GM18526 (cell line): ENCODE data around the gene H3-3A.

Experiments used
- POLR2A ChIP-seq: IDR thresholded peaks from 3 replicates; pipeline ENCODE4 v1.6.1; 2011; ENCODE audit not compliant: insufficient read length; ENCODE audit errors: extremely low read depth

H3-3A gene

GRCh38 chr1:226047495-226047894, 15.0 kb upstream of the H3-3A start:
- no peak for TF ChIP-seq POLR2A

DNA sequence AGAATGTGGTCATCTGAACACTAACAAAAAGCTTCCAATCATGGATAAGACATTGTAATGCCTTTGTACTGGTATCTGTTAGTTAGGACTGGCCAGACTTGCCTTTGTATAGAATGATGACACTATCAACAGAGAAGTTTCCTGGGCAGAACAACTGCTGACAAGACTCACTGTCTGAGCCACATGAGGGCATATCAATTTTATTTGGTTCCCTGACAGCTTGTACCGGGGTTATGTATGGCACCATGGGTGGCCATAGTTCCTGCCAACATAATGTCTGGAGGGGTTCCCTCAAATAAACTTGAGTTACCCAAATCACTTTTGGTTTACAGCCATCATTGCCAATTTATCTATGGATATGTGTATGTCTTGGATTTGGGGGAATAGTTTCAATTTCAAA, 13.6 kb upstream of the H3-3A start:
- TF ChIP-seq POLR2A: no peak

DNA sequence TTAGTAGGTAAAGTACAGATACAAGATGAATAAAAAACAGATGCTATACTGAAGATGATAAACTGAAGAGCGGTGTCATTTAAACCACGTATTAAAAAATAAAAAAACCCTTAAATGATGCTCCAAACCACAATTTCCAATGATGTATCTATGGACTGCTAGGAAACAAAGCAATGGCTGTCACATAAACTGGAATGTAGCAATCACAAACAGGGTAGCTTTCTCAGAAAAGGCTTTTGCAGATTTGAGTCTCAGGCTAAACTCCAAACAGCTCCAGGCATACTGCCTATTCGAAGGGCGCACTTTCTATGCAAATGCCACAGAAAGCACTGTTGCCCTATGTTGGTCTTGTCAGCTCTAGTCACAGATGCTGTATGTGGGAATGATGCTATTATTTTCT, 12.4 kb upstream of the H3-3A start:
- no peak for TF ChIP-seq POLR2A

DNA sequence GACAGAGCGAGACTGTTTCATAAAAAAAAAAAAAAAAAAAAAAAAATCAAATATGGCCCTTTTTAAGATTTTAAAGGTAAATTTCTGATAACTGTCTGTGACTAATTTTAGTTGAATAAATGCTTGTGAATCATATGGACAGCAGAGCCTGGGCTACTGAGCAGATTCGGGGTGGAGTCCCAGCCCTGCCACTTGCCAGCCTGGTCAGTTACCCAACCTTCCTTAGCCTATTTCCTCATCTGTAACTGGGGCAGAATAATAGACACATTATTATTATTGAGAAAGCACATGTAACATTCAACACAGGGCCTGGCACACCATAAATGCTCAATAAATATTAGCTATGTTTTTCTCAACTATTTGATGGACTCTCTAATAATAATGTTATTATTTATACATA, 11.2 kb upstream of the H3-3A start:
- TF ChIP-seq POLR2A: no peak

GRCh38 chr1:226052061-226052460, 10.5 kb upstream of the H3-3A start:
- TF ChIP-seq POLR2A: no peak

DNA sequence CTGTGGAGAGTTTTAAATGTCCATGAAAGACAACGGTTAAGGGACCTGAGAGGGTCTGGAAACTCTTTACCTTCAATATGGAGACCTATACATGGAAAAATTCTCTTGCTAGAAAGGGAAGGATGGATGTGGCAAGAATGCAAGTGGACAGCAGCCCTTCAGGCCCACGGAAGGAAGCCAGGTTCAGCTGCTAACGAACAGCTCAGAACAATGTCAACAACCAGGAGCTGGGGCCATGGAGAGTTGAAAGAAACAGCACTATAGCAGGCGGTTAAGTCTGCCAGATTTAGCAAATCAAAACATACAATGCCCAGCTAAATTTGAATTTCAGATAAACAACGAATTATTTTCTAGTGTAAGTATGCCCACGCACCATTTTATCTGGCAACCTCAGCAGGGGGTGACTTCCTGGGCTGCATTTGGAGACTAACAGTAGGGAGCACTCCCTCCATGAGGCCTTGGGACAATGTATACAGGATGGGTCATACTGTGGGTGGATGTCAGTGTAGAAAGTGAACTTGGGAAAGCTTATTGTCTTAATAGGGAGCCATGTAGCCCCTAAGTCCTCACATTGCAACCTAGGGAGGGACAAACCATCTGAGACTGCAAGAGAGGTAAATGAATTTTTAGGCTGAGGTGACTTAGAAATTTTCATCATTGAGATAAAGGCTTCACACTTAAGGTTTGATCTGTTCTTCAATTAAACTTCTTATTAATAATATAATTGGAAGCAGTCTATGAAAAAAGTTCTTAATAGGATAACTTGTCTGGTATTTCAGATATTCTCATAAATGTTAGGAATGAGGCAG, 7.8 kb upstream of the H3-3A start:
- TF ChIP-seq POLR2A: no peak

GRCh38 chr1:226059709-226060108, 2.8 kb upstream of the H3-3A start:
- TF ChIP-seq POLR2A: no peak

GRCh38 chr1:226060427-226060826, 2.1 kb upstream of the H3-3A start:
- no peak for TF ChIP-seq POLR2A

GRCh38 chr1:226061068-226061840, 1.3 kb upstream of the H3-3A start:
- no peak for TF ChIP-seq POLR2A

- peak; percentile 57 for TF ChIP-seq POLR2A
These were observed 517 bp upstream of the H3-3A start for GRCh38 chr1:226061841-226062557.

DNA sequence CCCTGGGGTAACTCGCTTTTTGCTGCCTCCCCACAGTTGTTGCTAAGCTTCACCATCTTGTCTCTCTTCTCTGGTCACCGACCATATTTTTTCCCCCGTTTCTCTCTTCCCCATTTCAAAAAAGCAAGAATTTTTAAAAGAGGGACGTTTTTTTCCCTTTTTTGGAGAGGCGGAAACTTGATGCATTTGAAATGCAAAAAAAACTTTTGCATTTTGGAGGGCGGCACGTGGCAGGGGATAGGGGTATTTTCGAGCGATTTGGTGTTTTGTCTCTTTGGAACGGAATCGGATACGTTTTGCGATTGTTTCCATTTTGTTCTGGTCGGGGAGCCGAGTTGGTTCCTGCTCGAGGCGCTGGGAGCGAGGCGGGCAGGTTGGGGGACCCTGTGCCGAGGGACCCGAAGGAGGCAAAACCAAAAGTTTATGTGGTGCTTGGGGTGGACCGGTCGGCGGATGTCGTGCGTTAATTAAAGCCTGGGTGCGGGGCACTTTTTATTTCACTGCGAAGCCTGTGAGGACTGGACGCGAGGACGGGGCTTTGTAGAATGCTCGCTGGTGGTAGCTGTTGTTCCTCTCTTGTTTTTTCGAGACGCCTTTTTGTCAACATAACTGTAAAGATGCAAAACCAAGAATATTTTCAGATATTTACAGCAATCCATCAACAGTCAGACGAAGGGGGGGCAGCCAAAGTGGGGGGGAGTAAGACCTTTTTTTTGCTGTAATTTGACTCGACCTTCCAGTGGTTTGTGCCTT, 884 bp downstream of the H3-3A start:
- TF ChIP-seq POLR2A: peak; percentile 32

GRCh38 chr1:226063977-226064815, 1.7 kb downstream of the H3-3A start:
- no peak for TF ChIP-seq POLR2A

DNA sequence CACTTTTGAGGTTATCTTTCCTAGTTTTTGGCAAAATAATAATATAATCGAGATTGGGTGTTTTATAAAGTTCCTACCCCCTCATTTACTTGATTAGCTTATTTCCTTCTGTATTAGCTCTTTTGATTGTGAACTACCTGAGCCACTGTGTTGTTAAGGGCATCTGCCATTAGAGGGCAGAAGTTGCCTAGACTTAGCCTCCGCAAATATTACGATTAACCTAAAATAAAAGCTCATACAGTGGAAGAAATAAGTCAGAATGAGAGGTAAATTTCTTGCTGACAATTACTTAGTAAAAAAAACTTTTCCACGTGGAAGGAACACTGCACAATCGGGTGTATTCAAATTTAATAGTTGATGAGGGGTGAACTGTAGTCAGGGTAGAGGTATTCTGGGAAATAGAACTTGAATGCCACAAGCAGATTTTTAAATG, 2.3 kb downstream of the H3-3A start:
- no peak for TF ChIP-seq POLR2A

DNA sequence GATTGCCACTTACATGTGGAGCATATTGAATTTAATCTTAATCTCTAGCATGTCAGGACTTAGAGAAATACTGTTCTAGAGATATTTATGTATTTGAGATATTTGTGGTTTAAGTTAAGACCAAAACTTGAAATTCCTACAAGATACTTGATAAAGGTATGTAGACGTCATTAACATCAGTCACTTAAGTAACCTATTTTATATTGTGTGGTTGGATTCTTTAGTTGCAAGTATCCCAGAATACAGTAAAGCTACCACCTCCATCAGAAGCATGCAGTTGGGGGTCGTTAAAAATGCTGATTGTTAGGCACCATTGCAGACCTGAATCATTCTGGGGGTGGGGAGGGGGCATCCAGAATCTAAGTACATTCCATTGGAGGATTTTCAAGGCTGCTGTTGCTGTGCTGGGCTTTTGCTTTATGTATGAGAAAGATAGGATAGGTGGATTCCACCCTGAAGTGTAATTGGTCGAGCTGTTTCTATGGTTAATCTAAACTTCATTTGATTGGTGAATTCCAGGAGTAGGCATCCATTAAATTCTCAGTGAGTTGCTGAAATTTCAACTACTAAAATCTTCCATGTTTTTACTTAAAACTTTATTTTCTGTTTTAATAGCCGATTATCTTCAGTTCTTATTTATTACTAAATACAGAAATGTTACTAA, 4.0 kb downstream of the H3-3A start:
- no peak for TF ChIP-seq POLR2A
